BLaER1 (cell line): ENCODE data around the gene PRSS53.
A peak's percentile ranks its signal among the peaks of the same experiment; 100 is the strongest.

Experiments used
- H3K27ac ChIP-seq: shearing (Covaris generic); formaldehyde crosslinking; 2 replicates; pipeline ENCODE4 v1.8.1; 2022
- H3K27me3 ChIP-seq: shearing (Covaris generic); formaldehyde crosslinking; 2 replicates; pipeline ENCODE4 v1.8.1; 2022
- H3K36me3 ChIP-seq: shearing (Covaris generic); formaldehyde crosslinking; 2 replicates; pipeline ENCODE4 v1.8.1; 2022
- H3K4me1 ChIP-seq: shearing (Covaris generic); formaldehyde crosslinking; 2 replicates; pipeline ENCODE4 v1.8.1; 2022
- H3K4me2 ChIP-seq: shearing (Covaris generic); formaldehyde crosslinking; 2 replicates; pipeline ENCODE4 v1.8.1; 2022
- H3K4me3 ChIP-seq: shearing (Covaris generic); formaldehyde crosslinking; 2 replicates; pipeline ENCODE4 v1.8.1; 2022
- H3K9ac ChIP-seq: shearing (Covaris generic); formaldehyde crosslinking; 2 replicates; pipeline ENCODE4 v1.8.1; 2022
- H3K9me3 ChIP-seq: shearing (Covaris generic); formaldehyde crosslinking; 2 replicates; pipeline ENCODE4 v1.8.1; 2022
- H4K20me1 ChIP-seq: shearing (Covaris generic); formaldehyde crosslinking; 2 replicates; pipeline ENCODE4 v1.8.1; 2022
- Cebpa-rat ChIP-seq: shearing (Covaris generic); IDR thresholded peaks from 2 replicates; pipeline ENCODE4 v1.8.1; 2022

PRSS53 gene

DNA sequence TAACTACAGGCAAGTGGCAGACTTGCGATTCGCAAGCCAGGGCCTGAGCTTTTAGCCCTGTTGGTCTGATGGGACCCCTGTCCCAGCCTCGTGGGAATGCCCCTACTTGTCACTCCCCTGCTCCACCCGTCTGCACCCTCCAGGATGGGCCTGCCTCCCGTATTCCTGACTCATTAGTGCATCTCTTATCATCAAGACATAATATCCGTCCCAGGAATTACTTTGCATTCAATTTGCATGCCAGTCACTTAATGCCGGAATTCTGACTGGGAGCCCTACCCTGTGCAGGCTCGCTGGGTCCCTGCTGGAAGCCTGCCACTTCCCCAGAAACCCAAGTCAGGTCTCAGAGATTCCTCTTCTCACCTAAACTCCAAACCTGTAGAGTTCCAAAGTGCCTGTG, 3.3 kb downstream of the PRSS53 start:
- Histone ChIP-seq H3K4me1 (no peaks in the 10 kb centered on the region), H3K36me3 (peaks cover 100% of the 10 kb centered on the region), H3K9ac (no peak overlapping the region), H3K27me3 (no peaks in the 10 kb centered on the region), H4K20me1 (peaks cover 88% of the 10 kb centered on the region), H3K27ac (no peak overlapping the region), H3K4me3 (no peak overlapping the region), H3K4me2 (no peak overlapping the region), H3K9me3 (no peaks in the 10 kb centered on the region)
- no peak for TF ChIP-seq Cebpa-rat

GRCh38 chr16:31084584-31085302, 4.0 kb downstream of the PRSS53 start:
- no peaks in the 10 kb centered on the region for H3K9me3 ChIP-seq
- TF ChIP-seq Cebpa-rat: no peak
- H3K36me3 ChIP-seq: peaks cover 100% of the 10 kb centered on the region
- H3K27me3 ChIP-seq: no peaks in the 10 kb centered on the region
- H3K27ac ChIP-seq: peak overlapping the region; percentile 22; the same call in 1 of the 2 replicates
- no peak overlapping the region for H3K4me2 ChIP-seq
- no peak overlapping the region for H3K4me3 ChIP-seq
- H3K9ac ChIP-seq: no peak overlapping the region
- H3K4me1 ChIP-seq: no peaks in the 10 kb centered on the region
- H4K20me1 ChIP-seq: peaks cover 94% of the 10 kb centered on the region

GRCh38 chr16:31083981-31084380, 4.8 kb downstream of the PRSS53 start:
- Histone ChIP-seq H3K36me3 (peaks cover 100% of the 10 kb centered on the region), H3K27me3 (no peaks in the 10 kb centered on the region), H3K9ac (no peak overlapping the region), H3K4me1 (no peaks in the 10 kb centered on the region), H3K4me3 (no peak overlapping the region), H3K4me2 (no peak overlapping the region), H3K9me3 (no peaks in the 10 kb centered on the region), H4K20me1 (peaks cover 98% of the 10 kb centered on the region), H3K27ac (no peak overlapping the region)
- no peak for TF ChIP-seq Cebpa-rat

- Histone ChIP-seq H3K27me3 (no peaks in the 10 kb centered on the region), H4K20me1 (peaks cover 98% of the 10 kb centered on the region), H3K36me3 (peaks cover 100% of the 10 kb centered on the region), H3K4me1 (no peaks in the 10 kb centered on the region), H3K27ac (no peak overlapping the region), H3K9me3 (no peaks in the 10 kb centered on the region), H3K4me3 (no peak overlapping the region), H3K9ac (no peak overlapping the region), H3K4me2 (no peak overlapping the region)
- TF ChIP-seq Cebpa-rat: no peak
Measured at GRCh38 chr16:31083556-31083955, 5.2 kb downstream of the PRSS53 start.

- Histone ChIP-seq H3K9ac (no peak overlapping the region), H3K36me3 (peaks cover 100% of the 10 kb centered on the region), H3K27ac (no peak overlapping the region), H3K4me3 (no peak overlapping the region), H3K4me1 (no peaks in the 10 kb centered on the region), H3K4me2 (no peak overlapping the region), H4K20me1 (peaks cover 98% of the 10 kb centered on the region), H3K9me3 (no peaks in the 10 kb centered on the region), H3K27me3 (no peaks in the 10 kb centered on the region)
- no peak for TF ChIP-seq Cebpa-rat
Measured at GRCh38 chr16:31083081-31083480, 5.7 kb downstream of the PRSS53 start.

DNA sequence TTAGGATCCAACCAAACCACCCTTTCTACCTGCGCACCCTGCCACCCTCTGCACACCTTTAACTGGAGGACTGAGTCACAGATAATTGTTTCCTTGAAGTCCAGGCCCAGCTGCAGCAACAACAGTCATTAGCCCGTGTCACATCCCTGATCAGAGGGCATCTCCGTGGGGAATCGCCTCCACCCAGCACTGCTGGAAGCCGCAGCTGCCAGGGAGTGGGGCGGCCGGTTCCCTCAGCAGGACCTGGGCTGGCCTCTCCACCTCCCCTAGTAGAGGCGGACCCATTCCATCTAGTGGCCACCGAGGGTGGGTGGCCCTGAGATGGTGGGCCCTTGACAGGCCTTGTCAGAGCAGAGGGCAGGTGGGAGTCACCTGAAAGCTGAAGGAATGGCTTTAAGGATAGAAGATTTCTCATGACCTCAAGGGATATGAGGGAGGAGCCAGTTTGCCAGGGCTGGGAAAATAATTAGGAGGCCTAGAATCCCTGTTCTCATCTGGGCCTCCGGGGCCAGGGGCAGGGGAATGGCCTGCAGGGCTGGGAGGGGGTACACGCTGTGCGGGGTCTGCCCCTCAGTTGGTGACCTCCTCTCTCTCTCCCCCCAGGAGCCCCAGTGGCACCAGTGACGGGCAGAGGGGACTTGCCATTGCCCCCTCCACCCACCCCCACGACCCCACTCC, 6.2 kb downstream of the PRSS53 start:
- Histone ChIP-seq H3K4me3 (no peak overlapping the region), H3K4me1 (no peaks in the 10 kb centered on the region), H3K27ac (no peak overlapping the region), H3K36me3 (peaks cover 100% of the 10 kb centered on the region), H3K4me2 (no peak overlapping the region), H3K9ac (no peak overlapping the region), H3K27me3 (no peaks in the 10 kb centered on the region), H4K20me1 (peaks cover 98% of the 10 kb centered on the region), H3K9me3 (no peaks in the 10 kb centered on the region)
- TF ChIP-seq Cebpa-rat: no peak

- no peak for TF ChIP-seq Cebpa-rat
- H4K20me1 ChIP-seq: peaks cover 98% of the 10 kb centered on the region
- H3K4me2 ChIP-seq: no peak overlapping the region
- H3K27ac ChIP-seq: no peak overlapping the region
- no peak overlapping the region for H3K4me3 ChIP-seq
- no peak overlapping the region for H3K9ac ChIP-seq
- H3K36me3 ChIP-seq: peaks cover 100% of the 10 kb centered on the region
- no peaks in the 10 kb centered on the region for H3K9me3 ChIP-seq
- no peaks in the 10 kb centered on the region for H3K4me1 ChIP-seq
- H3K27me3 ChIP-seq: no peaks in the 10 kb centered on the region
Measured at GRCh38 chr16:31081428-31082351, 7.1 kb downstream of the PRSS53 start.

DNA sequence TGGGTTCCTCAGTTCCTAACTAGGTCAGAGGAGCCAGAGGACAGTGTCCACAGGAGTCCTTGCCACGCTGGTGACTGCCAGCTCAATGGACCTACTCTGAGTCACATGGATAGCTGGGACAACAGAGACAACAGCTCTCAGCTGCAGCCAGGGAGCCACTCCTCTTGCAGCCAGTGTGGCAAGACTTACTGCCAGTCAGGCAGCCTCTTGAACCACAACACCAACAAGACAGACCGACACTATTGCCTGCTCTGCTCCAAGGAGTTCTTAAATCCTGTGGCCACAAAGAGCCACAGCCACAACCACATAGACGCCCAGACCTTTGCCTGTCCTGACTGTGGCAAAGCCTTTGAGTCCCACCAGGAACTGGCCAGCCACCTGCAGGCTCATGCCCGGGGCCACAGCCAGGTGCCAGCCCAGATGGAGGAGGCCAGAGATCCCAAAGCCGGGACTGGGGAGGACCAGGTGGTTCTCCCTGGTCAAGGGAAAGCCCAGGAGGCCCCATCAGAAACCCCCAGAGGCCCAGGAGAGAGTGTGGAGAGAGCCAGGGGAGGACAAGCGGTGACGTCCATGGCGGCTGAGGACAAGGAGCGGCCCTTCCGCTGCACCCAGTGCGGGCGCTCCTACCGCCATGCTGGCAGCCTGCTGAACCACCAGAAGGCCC, 7.9 kb downstream of the PRSS53 start:
- Histone ChIP-seq H3K36me3 (peaks cover 100% of the 10 kb centered on the region), H3K27ac (no peak overlapping the region), H3K9me3 (no peaks in the 10 kb centered on the region), H3K9ac (no peak overlapping the region), H3K4me2 (no peak overlapping the region), H3K4me3 (no peak overlapping the region), H3K4me1 (peaks cover 6% of the 10 kb centered on the region), H3K27me3 (no peaks in the 10 kb centered on the region), H4K20me1 (peaks cover 98% of the 10 kb centered on the region)
- TF ChIP-seq Cebpa-rat: no peak

DNA sequence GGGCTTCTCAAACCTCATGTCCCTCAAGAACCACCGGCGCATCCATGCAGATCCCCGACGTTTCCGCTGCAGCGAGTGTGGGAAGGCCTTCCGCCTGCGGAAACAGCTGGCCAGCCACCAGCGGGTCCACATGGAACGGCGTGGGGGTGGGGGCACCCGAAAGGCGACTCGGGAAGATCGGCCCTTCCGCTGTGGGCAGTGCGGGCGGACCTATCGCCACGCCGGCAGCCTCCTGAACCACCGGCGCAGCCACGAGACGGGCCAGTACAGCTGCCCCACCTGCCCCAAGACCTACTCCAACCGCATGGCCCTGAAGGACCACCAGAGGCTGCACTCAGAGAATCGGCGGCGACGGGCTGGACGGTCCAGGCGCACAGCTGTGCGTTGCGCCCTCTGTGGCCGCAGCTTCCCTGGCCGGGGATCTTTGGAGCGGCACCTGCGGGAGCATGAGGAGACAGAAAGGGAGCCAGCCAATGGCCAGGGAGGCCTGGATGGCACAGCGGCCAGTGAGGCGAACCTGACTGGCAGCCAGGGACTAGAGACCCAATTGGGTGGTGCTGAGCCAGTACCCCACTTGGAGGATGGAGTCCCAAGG, 8.6 kb downstream of the PRSS53 start:
- H3K27me3 ChIP-seq: no peaks in the 10 kb centered on the region
- H3K27ac ChIP-seq: no peak overlapping the region
- H3K36me3 ChIP-seq: peaks cover 97% of the 10 kb centered on the region
- peaks cover 14% of the 10 kb centered on the region for H3K4me1 ChIP-seq
- peaks cover 98% of the 10 kb centered on the region for H4K20me1 ChIP-seq
- no peak for TF ChIP-seq Cebpa-rat
- no peak overlapping the region for H3K9ac ChIP-seq
- no peak overlapping the region for H3K4me2 ChIP-seq
- H3K4me3 ChIP-seq: no peak overlapping the region
- no peaks in the 10 kb centered on the region for H3K9me3 ChIP-seq
